Prostate gland (tissue), 2 donors: ENCODE data around the gene TTLL10.

ENCODE experiments used
- POLR2A ChIP-seq: fragments of 450-650 bp; IDR thresholded peaks from one replicate; pipeline ENCODE4 v1.6.1; 2016; ENCODE audit warnings: antibody characterized with exemption, mild to moderate bottlenecking
- POLR2AphosphoS5 ChIP-seq: sonication (generic); formaldehyde crosslinking; IDR thresholded peaks from one replicate; pipeline ENCODE4 v1.6.1; 2017; ENCODE audit warnings: antibody characterized with exemption
- TF ChIP-seq, protein P1 (sequence below), 4 experiments: fragments of 200-600 bp in 2 of 4; fragments of 450-650 bp in 2 of 4; sonication (generic) in 2 of 4; IDR thresholded peaks; 1 replicate in 3 of 4; 2 replicates in 1 of 4; pipeline ENCODE4 v1.5.1; 2016 to 2019; ENCODE audit warnings: antibody characterized with exemption in 4 of 4, mild to moderate bottlenecking in 2 of 4, moderate library complexity in 2 of 4

DNA sequence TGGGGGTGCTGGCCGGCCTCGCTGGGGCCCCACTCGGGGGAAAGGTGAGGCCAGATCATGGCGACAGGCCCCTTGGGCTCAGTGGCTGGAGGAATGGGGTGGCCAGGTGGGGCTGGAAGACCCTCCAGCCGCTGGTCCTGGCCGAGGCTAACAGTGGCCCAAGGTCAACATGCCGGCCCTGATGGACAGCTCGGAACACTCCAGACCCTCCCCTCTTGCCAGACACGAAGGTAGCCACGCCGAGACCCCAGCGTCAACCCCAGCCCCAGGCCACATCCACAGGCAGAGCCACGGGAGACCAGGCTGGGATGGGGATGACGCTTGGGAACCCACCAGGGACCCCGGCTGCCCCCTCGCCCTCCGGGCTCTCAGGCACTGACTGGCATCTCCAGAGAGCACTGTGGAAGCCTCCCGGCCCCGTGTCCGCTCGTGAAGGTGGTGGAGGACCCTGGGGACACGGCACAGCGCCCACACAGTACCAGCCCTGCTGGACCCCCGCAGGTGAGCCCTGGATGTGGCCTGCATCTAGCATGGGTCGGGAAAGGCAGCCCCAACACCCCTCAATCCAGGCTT lies 73.7 kb downstream of the TTLL10 start:
- TF ChIP-seq POLR2A (no peak), POLR2AphosphoS5 (no peak)
- TF ChIP-seq, protein P1, sequence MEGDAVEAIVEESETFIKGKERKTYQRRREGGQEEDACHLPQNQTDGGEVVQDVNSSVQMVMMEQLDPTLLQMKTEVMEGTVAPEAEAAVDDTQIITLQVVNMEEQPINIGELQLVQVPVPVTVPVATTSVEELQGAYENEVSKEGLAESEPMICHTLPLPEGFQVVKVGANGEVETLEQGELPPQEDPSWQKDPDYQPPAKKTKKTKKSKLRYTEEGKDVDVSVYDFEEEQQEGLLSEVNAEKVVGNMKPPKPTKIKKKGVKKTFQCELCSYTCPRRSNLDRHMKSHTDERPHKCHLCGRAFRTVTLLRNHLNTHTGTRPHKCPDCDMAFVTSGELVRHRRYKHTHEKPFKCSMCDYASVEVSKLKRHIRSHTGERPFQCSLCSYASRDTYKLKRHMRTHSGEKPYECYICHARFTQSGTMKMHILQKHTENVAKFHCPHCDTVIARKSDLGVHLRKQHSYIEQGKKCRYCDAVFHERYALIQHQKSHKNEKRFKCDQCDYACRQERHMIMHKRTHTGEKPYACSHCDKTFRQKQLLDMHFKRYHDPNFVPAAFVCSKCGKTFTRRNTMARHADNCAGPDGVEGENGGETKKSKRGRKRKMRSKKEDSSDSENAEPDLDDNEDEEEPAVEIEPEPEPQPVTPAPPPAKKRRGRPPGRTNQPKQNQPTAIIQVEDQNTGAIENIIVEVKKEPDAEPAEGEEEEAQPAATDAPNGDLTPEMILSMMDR (IDR thresholded peaks at IDR 0.05), result no peak
